SK-N-MC (cell line): ENCODE results near the gene ANKMY1.

Experiments used
- EZH2 ChIP-seq: fragments of 200-600 bp; sonication (generic); IDR thresholded peaks from one replicate; pipeline ENCODE4 v1.6.1; 2017; ENCODE audit warnings: antibody characterized with exemption
- FOXP2 ChIP-seq: optimal IDR thresholded peaks from 2 replicates; pipeline ENCODE3; 2011; ENCODE audit warnings: mild to moderate bottlenecking, moderate library complexity; ENCODE audit not compliant: insufficient read depth; ENCODE audit errors: extremely low read length, control extremely low read depth
- POLR2AphosphoS5 ChIP-seq: IDR thresholded peaks from 2 replicates; pipeline ENCODE4 v1.6.1; 2012; ENCODE audit warnings: mild to moderate bottlenecking, low read depth, low read length, borderline replicate concordance

GRCh38 chr2:240570531-240571313 is 12.9 kb upstream of the ANKMY1 start:
- no peak for TF ChIP-seq FOXP2
- no peak for TF ChIP-seq EZH2
- no peak for TF ChIP-seq POLR2AphosphoS5
